ACC112 (cell line): ENCODE results near the gene RB1.
A peak's percentile ranks its signal among the peaks of the same experiment; 100 is the strongest.

ENCODE experiments used
- H2AFZ ChIP-seq: fragments of 200-600 bp; sonication (generic); one replicate; pipeline ENCODE4 v1.6.0; 2017; ENCODE audit warnings: antibody characterized with exemption, low read length; ENCODE audit not compliant: unreplicated experiment
- H3K27ac ChIP-seq: fragments of 200-600 bp; sonication (generic); 2 replicates; pipeline ENCODE4 v1.5.1; 2014; ENCODE audit warnings: low read depth, mild to moderate bottlenecking, antibody characterized with exemption, low read length, moderate library complexity
- H3K27me3 ChIP-seq: fragments of 200-600 bp; sonication (generic); 2 replicates; pipeline ENCODE4 v1.6.1; 2014; ENCODE audit warnings: mild to moderate bottlenecking, antibody characterized with exemption, low read length, moderate library complexity, mixed read lengths; ENCODE audit not compliant: insufficient read depth
- H3K36me3 ChIP-seq: fragments of 200-600 bp; sonication (generic); 2 replicates; pipeline ENCODE4 v1.6.1; 2016; ENCODE audit warnings: mild to moderate bottlenecking, antibody characterized with exemption, low read length, moderate library complexity, mixed read lengths; ENCODE audit not compliant: insufficient read depth
- H3K4me1 ChIP-seq: fragments of 200-600 bp; sonication (generic); one replicate; pipeline ENCODE4 v1.6.1; 2016; ENCODE audit warnings: low read length, mixed read lengths; ENCODE audit not compliant: insufficient read depth, unreplicated experiment, control insufficient read depth
- H3K4me3 ChIP-seq: fragments of 200-600 bp; sonication (generic); 2 replicates; pipeline ENCODE4 v1.5.1; 2014; ENCODE audit warnings: mild to moderate bottlenecking, low read depth, low read length
- H3K79me2 ChIP-seq: fragments of 200-600 bp; sonication (generic); one replicate; pipeline ENCODE4 v1.6.0; 2016; ENCODE audit warnings: low read length; ENCODE audit not compliant: control insufficient read depth, unreplicated experiment, insufficient read depth

Gene RB1

GRCh38 chr13:48297131-48297786 is 6.3 kb upstream of the RB1 start:
- H3K79me2 ChIP-seq: no peaks in the 10 kb centered on the region
- no peak overlapping the region for H2AFZ ChIP-seq
- H3K4me3 ChIP-seq: no peak overlapping the region
- no peaks in the 10 kb centered on the region for H3K36me3 ChIP-seq
- H3K27ac ChIP-seq: no peak overlapping the region
- H3K4me1 ChIP-seq: no peaks in the 10 kb centered on the region
- H3K27me3 ChIP-seq: no peaks in the 10 kb centered on the region

- Histone ChIP-seq H3K4me1 (no peaks in the 10 kb centered on the region), H3K27me3 (no peaks in the 10 kb centered on the region), H3K27ac (no peak overlapping the region), H3K36me3 (no peaks in the 10 kb centered on the region), H3K4me3 (no peak overlapping the region), H2AFZ (no peak overlapping the region), H3K79me2 (peaks cover 7% of the 10 kb centered on the region)
Observed at GRCh38 chr13:48299591-48299990, 4.0 kb upstream of the RB1 start.

GRCh38 chr13:48302871-48303358 is 636 bp upstream of the RB1 start:
- peak overlapping the region; percentile 98 for H3K4me3 ChIP-seq
- H3K27me3 ChIP-seq: no peaks in the 10 kb centered on the region
- H3K79me2 ChIP-seq: peaks cover 33% of the 10 kb centered on the region
- H3K4me1 ChIP-seq: peaks cover 4% of the 10 kb centered on the region
- H2AFZ ChIP-seq: peak overlapping the region; percentile 62
- no peaks in the 10 kb centered on the region for H3K36me3 ChIP-seq
- H3K27ac ChIP-seq: peak overlapping the region; percentile 91

- Histone ChIP-seq H3K36me3 (no peaks in the 10 kb centered on the region), H2AFZ (peak overlapping the region; percentile 39), H3K4me1 (peaks cover 4% of the 10 kb centered on the region), H3K4me3 (peak overlapping the region; percentile 98), H3K27ac (peak overlapping the region; percentile 91), H3K79me2 (peaks cover 36% of the 10 kb centered on the region), H3K27me3 (no peaks in the 10 kb centered on the region)
Observed at GRCh38 chr13:48304143-48304876, 759 bp downstream of the RB1 start.

GRCh38 chr13:48311223-48311622 is 7.7 kb downstream of the RB1 start:
- no peak overlapping the region for H2AFZ ChIP-seq
- H3K27me3 ChIP-seq: no peaks in the 10 kb centered on the region
- no peak overlapping the region for H3K27ac ChIP-seq
- peaks cover 54% of the 10 kb centered on the region for H3K79me2 ChIP-seq
- H3K36me3 ChIP-seq: peaks cover 18% of the 10 kb centered on the region
- no peaks in the 10 kb centered on the region for H3K4me1 ChIP-seq
- H3K4me3 ChIP-seq: no peak overlapping the region

GRCh38 chr13:48315969-48316650 is 12.6 kb downstream of the RB1 start:
- Histone ChIP-seq H3K4me1 (no peaks in the 10 kb centered on the region), H3K4me3 (no peak overlapping the region), H3K27ac (no peak overlapping the region), H3K79me2 (peaks cover 43% of the 10 kb centered on the region), H2AFZ (no peak overlapping the region), H3K27me3 (no peaks in the 10 kb centered on the region), H3K36me3 (peaks cover 50% of the 10 kb centered on the region)

GRCh38 chr13:48316826-48317510 is 13.4 kb downstream of the RB1 start:
- H3K27ac ChIP-seq: no peak overlapping the region
- H2AFZ ChIP-seq: no peak overlapping the region
- H3K79me2 ChIP-seq: peaks cover 49% of the 10 kb centered on the region
- no peak overlapping the region for H3K4me3 ChIP-seq
- H3K36me3 ChIP-seq: peaks cover 55% of the 10 kb centered on the region
- H3K27me3 ChIP-seq: no peaks in the 10 kb centered on the region
- H3K4me1 ChIP-seq: no peaks in the 10 kb centered on the region

GRCh38 chr13:48317511-48318376 is 14.2 kb downstream of the RB1 start:
- no peaks in the 10 kb centered on the region for H3K27me3 ChIP-seq
- H3K4me3 ChIP-seq: no peak overlapping the region
- H3K36me3 ChIP-seq: peaks cover 52% of the 10 kb centered on the region
- peaks cover 44% of the 10 kb centered on the region for H3K79me2 ChIP-seq
- H3K4me1 ChIP-seq: no peaks in the 10 kb centered on the region
- no peak overlapping the region for H2AFZ ChIP-seq
- no peak overlapping the region for H3K27ac ChIP-seq

GRCh38 chr13:48318377-48318811 is 14.8 kb downstream of the RB1 start:
- no peak overlapping the region for H3K27ac ChIP-seq
- no peak overlapping the region for H3K4me3 ChIP-seq
- no peak overlapping the region for H2AFZ ChIP-seq
- H3K27me3 ChIP-seq: no peaks in the 10 kb centered on the region
- peaks cover 52% of the 10 kb centered on the region for H3K36me3 ChIP-seq
- no peaks in the 10 kb centered on the region for H3K4me1 ChIP-seq
- peaks cover 38% of the 10 kb centered on the region for H3K79me2 ChIP-seq
